ENCODE measurements around the gene VSIG10L2.

Gene VSIG10L2

GRCh38 chr11:125994509-125994908 lies 48.7 kb downstream of the VSIG10L2 start:
- TF ChIP-seq TCF12 (IDR thresholded peaks at IDR 0.05; ENCODE audit: low read depth) (no peak), NFIC (IDR thresholded peaks at IDR 0.05) (no peak), EP300 (IDR thresholded peaks at IDR 0.05; ENCODE audit: borderline replicate concordance) (no peak), USF1 (IDR thresholded peaks at IDR 0.05) (no peak), EGR1 (IDR thresholded peaks at IDR 0.05) (no peak), ZBTB7A (IDR thresholded peaks at IDR 0.05; ENCODE audit: low read depth) (no peak), CEBPB (IDR thresholded peaks at IDR 0.05) (no peak), TEAD4 (IDR thresholded peaks at IDR 0.05) (no peak), TAF1 (IDR thresholded peaks at IDR 0.05; ENCODE audit: low read depth) (no peak), RAD21 (IDR thresholded peaks at IDR 0.05; ENCODE audit: low read depth) (no peak), CREB1 (IDR thresholded peaks at IDR 0.05; ENCODE audit: low read depth) (no peak), YY1 (IDR thresholded peaks at IDR 0.05; ENCODE audit: low read depth) (no peak), FOXM1 (IDR thresholded peaks at IDR 0.05; ENCODE audit: borderline replicate concordance, low read depth) (no peak)
- TF ChIP-seq, protein P1, sequence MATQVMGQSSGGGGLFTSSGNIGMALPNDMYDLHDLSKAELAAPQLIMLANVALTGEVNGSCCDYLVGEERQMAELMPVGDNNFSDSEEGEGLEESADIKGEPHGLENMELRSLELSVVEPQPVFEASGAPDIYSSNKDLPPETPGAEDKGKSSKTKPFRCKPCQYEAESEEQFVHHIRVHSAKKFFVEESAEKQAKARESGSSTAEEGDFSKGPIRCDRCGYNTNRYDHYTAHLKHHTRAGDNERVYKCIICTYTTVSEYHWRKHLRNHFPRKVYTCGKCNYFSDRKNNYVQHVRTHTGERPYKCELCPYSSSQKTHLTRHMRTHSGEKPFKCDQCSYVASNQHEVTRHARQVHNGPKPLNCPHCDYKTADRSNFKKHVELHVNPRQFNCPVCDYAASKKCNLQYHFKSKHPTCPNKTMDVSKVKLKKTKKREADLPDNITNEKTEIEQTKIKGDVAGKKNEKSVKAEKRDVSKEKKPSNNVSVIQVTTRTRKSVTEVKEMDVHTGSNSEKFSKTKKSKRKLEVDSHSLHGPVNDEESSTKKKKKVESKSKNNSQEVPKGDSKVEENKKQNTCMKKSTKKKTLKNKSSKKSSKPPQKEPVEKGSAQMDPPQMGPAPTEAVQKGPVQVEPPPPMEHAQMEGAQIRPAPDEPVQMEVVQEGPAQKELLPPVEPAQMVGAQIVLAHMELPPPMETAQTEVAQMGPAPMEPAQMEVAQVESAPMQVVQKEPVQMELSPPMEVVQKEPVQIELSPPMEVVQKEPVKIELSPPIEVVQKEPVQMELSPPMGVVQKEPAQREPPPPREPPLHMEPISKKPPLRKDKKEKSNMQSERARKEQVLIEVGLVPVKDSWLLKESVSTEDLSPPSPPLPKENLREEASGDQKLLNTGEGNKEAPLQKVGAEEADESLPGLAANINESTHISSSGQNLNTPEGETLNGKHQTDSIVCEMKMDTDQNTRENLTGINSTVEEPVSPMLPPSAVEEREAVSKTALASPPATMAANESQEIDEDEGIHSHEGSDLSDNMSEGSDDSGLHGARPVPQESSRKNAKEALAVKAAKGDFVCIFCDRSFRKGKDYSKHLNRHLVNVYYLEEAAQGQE (IDR thresholded peaks at IDR 0.05; ENCODE audit: low read depth), result no peak

DNA sequence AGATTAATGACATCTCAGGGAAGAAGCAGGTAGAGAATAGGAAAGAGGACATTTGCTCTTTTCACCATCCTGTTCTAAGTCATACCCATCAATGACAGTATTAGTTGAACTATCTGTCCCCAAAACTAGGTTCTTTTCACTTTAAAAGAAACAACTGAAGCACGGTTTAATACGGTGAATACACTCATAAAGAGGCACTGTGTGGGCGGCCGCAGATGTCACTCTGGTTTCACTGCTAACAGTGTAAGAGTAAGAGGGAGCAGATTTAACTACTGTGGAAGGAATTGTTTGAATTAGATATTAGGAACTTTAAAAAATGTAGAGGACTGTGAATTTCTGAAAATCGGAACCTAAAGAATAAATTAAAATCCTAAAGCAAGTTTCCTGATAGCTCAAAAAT lies 49.5 kb downstream of the VSIG10L2 start:
- no peak for TF ChIP-seq NFIC (IDR thresholded peaks at IDR 0.05)
- no peak for TF ChIP-seq TCF12 (IDR thresholded peaks at IDR 0.05; ENCODE audit: low read depth)
- TF ChIP-seq ZBTB7A (IDR thresholded peaks at IDR 0.05; ENCODE audit: low read depth), result no peak
- no peak for TF ChIP-seq CEBPB (IDR thresholded peaks at IDR 0.05)
- TF ChIP-seq YY1 (IDR thresholded peaks at IDR 0.05; ENCODE audit: low read depth), result no peak
- no peak for TF ChIP-seq FOXM1 (IDR thresholded peaks at IDR 0.05; ENCODE audit: borderline replicate concordance, low read depth)
- no peak for TF ChIP-seq TEAD4 (IDR thresholded peaks at IDR 0.05)
- TF ChIP-seq CREB1 (IDR thresholded peaks at IDR 0.05; ENCODE audit: low read depth), result no peak
- no peak for TF ChIP-seq EP300 (IDR thresholded peaks at IDR 0.05; ENCODE audit: borderline replicate concordance)
- TF ChIP-seq, protein P1 (IDR thresholded peaks at IDR 0.05; ENCODE audit: low read depth), result no peak
- TF ChIP-seq, protein P2, sequence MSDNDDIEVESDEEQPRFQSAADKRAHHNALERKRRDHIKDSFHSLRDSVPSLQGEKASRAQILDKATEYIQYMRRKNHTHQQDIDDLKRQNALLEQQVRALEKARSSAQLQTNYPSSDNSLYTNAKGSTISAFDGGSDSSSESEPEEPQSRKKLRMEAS (IDR thresholded peaks at IDR 0.05), result no peak
- no peak for TF ChIP-seq RAD21 (IDR thresholded peaks at IDR 0.05; ENCODE audit: low read depth)
- TF ChIP-seq TAF1 (IDR thresholded peaks at IDR 0.05; ENCODE audit: low read depth), result no peak
- no peak for TF ChIP-seq EGR1 (IDR thresholded peaks at IDR 0.05)
- no peak for TF ChIP-seq USF1 (IDR thresholded peaks at IDR 0.05)

DNA sequence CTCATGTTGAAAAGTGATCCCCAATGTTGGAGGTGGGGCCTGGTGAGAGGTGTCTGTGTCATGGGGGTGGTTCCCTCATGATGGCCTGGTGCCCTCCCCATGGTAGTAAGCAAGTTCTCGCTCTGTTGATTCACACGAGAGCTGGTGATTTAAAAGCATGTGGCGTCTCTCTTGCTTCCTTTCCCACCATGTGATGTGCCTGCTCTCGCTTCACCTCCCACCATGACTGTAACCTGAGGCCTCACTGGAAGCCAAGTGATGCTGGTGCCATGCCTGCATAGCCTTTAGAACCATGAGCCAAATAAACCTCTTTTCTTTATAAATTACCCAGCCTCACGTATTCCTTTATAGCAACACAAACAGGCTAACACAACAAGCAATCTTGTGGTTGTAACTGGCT lies 52.4 kb downstream of the VSIG10L2 start:
- TF ChIP-seq, protein P1 (IDR thresholded peaks at IDR 0.05; ENCODE audit: low read depth), result no peak
- TF ChIP-seq RAD21 (IDR thresholded peaks at IDR 0.05; ENCODE audit: low read depth) (no peak), EGR1 (IDR thresholded peaks at IDR 0.05) (no peak), YY1 (IDR thresholded peaks at IDR 0.05; ENCODE audit: low read depth) (no peak), NFIC (IDR thresholded peaks at IDR 0.05) (no peak), EP300 (IDR thresholded peaks at IDR 0.05; ENCODE audit: borderline replicate concordance) (no peak), FOXM1 (IDR thresholded peaks at IDR 0.05; ENCODE audit: borderline replicate concordance, low read depth) (no peak), USF1 (IDR thresholded peaks at IDR 0.05) (no peak), TAF1 (IDR thresholded peaks at IDR 0.05; ENCODE audit: low read depth) (no peak), TCF12 (IDR thresholded peaks at IDR 0.05; ENCODE audit: low read depth) (no peak), CEBPB (IDR thresholded peaks at IDR 0.05) (no peak), CREB1 (IDR thresholded peaks at IDR 0.05; ENCODE audit: low read depth) (no peak), ZBTB7A (IDR thresholded peaks at IDR 0.05; ENCODE audit: low read depth) (no peak), TEAD4 (IDR thresholded peaks at IDR 0.05) (no peak)
- TF ChIP-seq, protein P2 (IDR thresholded peaks at IDR 0.05), result no peak
